GM21526 (cell line): ENCODE results near the gene PDGFC.

ENCODE experiments used
- ATAC-seq: cut with Tn5 transposase; IDR thresholded peaks from one replicate; pipeline ENCODE4 v1.9.1; 2021; ENCODE audit warnings: moderate library complexity; ENCODE audit not compliant: unreplicated experiment, low FRiP score

The PDGFC gene

DNA sequence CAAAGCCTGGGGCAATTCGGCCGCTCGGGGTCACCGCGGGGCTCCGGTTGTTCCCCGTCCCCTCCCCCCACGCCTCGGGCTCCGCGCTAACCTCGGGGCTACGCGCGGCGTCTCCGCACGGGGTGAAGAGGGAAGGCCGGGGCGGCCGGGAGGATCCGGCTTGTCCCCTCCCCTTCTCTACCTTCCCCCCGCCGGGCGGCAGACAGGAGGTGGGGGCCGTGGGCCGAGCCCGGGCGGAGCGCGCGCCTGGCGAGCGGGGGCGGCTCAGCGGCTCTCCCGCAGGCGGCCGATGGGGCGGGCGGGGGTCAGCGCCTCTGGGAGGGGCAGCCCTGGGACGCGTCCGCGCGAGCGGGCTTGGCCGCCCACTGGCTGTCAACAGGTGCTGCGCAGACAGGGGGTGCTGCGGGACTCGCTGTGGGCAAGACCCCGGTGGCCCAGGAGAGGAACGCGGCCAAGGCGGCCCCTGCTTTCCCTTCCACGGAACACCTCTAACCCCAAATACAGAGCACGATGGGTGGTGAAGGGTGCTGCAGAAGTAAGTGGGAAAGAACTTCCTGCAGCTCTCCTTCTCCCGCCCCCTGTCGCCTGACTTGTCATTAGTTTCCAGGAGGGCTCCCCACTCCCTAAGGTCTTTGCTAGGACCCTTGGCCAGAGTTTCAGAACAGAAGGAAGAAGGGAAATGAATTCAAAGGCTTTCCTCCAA is at the start of gene PDGFC:
Gene PDGFC (minus strand): TSS at position 124 of the 703 bp plus-strand sequence. CDS start 896 bp downstream, outside the sequence.
- ATAC-seq, result no peak

- ATAC-seq, result no peak
Observed at GRCh38 chr4:157020882-157021281, 49.3 kb upstream of the PDGFC start.

- no peak for ATAC-seq
Observed at GRCh38 chr4:157018920-157019490, 47.4 kb upstream of the PDGFC start.

DNA sequence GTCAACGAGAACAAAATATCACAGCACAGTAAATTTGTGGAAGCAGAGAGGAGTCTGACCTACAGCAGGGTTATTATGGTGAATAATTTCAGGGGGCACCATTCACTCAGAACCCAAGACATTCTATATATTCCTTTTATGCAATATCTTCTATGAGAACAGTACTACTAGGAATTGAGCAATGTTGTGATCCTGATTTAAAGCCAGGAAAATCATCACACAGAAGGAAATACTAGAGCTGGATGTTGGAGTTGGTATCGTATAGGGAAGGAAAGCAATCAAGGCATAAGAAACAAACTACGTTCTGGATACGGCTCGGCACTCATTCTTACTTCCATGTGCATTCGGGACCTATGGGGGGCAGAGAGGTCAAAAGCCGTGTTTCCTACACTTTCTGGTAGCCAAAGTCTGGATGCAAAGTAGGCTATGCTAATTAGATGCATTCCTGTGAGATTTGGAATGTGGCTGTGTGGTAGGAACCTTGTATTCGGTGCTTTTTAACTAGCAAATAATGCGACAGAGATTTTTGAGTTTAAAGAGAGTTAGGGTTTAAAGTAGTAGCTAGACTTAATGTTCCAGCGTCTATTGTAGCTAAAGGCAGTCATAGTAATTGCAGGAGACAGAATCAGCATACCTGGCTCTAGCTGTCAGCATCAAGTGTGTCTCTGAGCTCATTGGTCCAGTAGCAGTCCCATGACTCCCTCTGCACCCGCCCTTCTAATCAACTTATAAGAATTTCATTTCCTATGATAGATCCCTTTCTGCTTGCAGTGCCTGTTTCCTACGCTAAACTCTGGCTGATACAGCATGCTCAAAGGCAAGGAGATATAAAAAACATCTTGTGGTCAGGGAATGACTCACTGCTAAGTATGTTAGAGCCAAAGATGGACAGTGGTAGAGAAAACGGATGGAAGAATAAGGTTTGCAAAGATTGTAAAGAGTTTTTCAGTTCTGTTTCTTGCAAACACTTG is 43.3 kb upstream of the PDGFC start:
- no peak for ATAC-seq

GRCh38 chr4:157013656-157014055 is 42.1 kb upstream of the PDGFC start:
- ATAC-seq, result no peak

DNA sequence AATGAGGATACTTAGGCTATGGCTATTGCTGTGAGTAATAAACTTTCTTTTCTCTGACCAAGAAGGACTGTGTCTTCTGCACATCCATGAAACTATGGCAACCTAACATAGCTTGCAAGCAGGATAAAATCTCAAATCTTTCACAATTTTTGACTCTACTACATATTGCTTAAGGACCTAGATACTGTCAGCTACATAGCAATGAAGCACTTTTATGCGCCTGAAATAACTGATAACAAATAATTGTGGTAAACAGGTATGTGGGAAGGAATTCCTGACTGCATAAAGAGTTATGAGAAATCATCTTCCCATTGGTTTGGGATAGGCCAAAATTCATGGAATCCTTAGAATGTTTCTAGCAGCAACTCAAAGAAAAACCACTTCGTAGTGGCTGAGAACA is 41.2 kb upstream of the PDGFC start:
- ATAC-seq, result no peak

DNA sequence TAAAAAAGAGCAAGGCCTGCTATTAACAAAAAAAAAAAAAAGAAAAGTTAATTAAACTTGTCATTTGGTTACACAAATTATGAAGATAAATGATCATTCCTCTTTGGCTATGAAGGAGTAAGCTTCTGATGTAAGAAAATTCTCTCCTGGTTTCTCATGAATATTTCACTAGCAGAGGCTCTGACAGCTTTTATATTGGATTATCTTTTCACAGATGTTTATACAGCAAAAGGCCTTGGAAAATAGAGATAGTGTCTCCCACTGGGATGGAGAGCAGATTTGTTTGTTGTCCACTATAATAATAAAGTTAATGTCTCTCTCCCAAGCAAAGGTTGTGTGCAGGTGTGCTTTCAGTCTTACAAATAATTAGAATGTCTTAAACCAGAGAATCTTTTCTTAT is 40.7 kb upstream of the PDGFC start:
- ATAC-seq, result no peak

- no peak for ATAC-seq
Observed at GRCh38 chr4:157010630-157011029, 39.0 kb upstream of the PDGFC start.

- no peak for ATAC-seq
Observed at GRCh38 chr4:157005831-157006230, 34.2 kb upstream of the PDGFC start.

DNA sequence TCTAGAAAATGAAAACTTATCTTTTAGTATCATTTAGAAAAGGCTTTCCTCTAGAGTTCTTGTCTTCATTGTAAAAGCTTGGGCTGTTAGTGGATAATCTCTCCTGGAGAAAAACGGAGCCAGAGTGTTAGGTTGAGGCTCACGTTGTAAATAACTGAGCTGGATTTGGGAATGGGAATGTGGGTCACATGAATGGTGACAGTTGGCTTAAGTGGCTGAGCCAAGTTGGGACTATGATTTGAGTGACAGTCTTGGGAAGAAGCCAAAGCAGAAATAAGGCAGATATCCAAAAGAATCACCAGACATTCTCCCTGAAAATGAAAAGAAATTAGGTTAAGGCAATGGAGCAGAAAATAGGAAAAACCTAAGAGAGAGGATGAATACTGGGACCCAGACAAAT is 33.6 kb upstream of the PDGFC start:
- no peak for ATAC-seq

DNA sequence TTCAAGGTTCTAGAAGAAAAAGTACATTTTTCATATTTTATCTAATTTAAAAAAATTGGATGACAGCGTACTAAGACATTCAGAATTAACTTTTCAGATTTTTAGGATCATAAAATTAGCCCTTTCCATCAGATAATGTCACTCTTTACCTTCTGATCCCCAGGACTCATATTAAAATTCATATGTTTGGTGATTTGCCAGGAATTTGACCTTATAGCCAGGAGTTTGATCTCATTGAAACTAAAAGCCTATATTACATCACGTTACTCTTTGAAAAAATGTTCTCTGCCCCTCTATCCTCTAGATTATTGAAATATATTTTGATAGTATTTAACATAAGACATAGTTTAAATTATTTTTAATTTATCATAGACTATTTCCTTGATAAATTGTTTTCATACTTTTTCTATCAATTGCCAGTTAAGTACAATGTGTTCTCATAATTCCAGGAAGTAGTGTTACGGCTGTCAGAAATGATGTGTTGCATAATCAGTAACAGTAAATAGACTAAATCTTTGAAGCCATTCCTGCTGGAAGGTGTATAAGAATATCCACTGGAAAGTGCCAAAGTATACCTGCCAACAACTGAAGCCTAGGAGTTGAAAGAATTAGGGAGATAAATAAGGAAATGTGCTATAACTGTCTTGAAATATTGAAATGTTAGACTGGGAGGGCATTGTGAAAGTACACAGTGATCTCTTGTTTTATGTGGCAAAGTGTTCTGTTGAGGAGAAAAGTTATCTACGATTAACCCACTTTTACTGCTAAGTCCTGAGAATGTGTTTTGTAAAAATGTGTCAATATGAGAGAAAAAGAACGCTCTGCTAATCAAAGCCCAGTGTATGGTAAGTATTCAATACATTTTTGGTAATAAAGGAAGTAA is 32.9 kb upstream of the PDGFC start:
- no peak for ATAC-seq

DNA sequence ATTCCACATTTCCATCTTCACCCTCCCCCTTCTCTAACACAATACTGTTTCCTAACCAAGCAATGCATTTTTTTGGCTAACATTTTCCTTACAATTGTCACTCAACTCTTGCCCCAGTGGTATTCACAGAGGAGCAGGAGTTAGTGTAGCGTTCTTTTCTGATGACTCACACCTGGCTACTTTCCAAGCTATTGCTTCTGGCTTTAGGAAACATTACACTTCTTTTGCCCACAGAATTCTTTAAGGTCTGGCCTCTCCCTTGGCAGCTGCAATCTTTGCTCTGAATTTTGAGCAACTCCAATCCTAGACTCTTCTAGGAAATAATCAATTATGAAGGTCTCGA is 27.5 kb upstream of the PDGFC start:
- no peak for ATAC-seq

DNA sequence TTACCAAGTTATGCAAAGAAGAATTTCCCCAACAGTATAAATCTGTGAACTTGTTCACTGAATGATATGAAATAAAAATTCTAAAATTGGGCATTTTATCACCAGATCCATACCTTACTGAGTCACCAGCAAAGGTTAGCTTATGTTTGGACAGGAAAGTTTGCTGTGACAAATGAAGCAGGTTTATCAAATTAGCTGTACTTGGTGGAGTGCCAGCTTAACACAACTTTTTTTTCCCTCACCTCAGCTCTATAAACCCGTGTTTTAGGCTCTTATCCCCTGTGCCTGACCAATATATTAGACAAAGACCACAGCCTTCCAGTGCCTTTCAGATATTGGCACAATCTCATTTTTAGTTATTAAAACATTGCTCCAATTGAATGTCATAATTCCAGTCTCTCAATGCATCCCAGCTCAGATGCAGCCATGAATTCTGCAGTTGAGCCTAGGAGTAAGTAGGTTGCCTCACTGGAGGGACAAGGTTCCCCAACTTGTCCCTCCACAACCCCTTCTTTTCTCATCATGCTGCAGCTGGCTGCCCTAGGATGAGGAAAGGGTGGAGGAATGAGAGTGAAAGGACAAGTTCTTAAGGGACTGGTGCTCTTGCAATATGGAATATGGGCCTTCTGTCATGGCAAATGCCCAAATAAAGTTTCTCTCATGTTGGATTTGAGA is 27.0 kb upstream of the PDGFC start:
- ATAC-seq, result no peak

DNA sequence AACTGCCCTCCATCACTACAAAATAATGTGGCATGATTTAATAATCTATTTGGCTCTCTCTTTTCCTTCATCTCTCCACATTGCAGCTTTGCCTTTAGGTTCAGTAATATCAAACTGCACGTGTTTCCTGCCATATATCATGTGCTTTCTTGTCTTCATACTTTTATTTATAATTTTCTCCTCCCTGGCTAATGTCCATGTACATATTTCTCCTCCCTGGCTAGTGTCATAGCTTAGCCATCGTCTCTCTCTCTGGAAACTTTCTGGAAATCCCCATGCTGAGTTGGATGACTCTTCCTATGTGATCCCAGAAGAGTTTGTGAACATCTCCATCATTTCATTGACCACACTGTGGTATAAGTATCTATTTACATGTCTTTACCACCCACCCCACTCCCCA is 21.3 kb upstream of the PDGFC start:
- no peak for ATAC-seq

DNA sequence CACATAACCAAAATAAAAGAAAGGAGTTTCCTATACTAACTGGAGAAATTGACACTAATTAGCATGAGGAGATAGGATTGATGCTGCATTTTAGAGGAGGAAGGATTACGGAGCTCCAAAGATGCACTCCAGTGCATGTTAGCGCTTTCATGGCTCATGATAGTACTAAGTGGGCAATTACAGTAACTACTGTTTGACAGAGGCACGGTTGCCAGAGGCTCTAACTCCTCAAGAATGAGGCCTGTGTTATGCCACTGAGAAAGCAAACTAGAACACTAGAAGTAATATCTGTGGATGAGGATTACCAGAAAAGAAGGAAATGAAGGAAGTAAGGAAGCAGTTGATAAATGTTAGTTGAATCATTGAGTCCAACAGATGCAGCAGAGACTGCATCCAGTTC is 19.6 kb upstream of the PDGFC start:
- no peak for ATAC-seq

DNA sequence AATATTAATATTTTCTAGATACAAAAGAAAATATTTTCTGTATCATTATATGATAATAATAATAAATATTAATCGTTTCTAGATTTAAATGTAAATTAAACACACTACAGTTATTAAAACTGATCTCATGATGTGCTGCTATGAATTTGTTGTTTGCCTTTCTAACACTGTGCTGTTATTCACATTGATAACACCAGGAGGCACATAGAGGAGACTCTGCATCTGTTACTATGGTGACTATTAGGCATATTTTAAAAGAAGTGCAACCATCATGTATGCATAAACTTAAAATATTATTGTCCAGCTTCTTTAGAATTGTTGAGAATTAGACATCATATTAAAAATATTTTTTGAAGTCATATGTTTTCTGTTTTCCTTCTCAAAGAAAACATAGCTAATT is 11.8 kb upstream of the PDGFC start:
- ATAC-seq, result no peak

DNA sequence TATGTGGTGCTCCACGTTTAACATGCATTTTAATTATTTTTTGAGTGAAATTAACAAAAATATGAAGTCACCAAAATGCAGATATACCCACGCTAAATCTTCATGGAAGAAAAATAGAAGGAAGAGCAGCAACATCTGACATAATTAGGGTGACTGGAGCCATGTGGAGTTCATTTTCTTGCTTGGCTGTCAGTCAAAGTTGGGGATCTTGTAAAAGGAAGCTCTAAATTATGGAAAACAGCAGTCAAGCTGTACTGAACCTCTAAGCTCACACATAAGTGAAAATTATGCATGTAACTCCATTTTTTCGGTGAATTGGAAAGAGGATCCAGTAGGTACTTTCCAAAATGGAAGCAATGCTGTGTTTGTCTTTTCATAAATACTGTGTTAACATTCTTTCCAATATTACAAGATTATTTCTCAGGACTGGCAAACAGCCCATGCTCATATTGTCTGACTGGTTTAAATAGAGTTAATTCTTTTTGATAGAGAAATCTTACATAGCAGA is 9.7 kb upstream of the PDGFC start:
- ATAC-seq, result no peak

- no peak for ATAC-seq
Observed at GRCh38 chr4:156977435-156978160, 6.0 kb upstream of the PDGFC start.

DNA sequence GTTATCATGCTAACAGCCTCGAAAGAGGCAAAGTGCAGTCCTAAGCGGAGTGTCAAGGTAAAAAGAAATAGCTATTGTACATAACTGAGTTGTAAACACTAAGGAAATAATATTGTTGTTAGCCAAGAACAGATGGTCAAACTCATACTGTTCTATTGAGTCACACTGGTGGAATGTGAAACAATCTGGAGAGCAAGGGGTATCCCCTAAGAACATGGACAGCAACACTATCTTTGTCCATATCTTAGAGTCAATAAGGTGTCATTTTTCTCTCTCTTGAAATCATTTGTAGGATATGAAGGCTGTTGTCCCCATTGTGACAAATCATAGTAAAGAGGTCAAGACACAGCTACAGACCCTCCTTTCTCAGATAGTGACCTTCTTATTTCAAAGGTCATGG is 4.5 kb upstream of the PDGFC start:
- ATAC-seq, result no peak
